Suprapubic skin (tissue), 3 donors: ENCODE measurements around the gene NTM.

ENCODE experiments used
- CTCF ChIP-seq, 2 donors: fragments of 200-600 bp in 1 of 2; fragments of 450-650 bp in 1 of 2; sonication (generic) in 1 of 2; IDR thresholded peaks; one replicate each; pipeline ENCODE4 v1.5.1; 2016 to 2019; ENCODE audit warnings: antibody characterized with exemption in 2 of 2, mild to moderate bottlenecking in 1 of 2, moderate library complexity in 1 of 2
- POLR2AphosphoS5 ChIP-seq, 3 donors: sonication (generic); formaldehyde crosslinking; IDR thresholded peaks; one replicate each; pipeline ENCODE4 v1.6.1; 2017; ENCODE audit warnings: antibody characterized with exemption in 3 of 3

GRCh38 chr11:131800452-131800851, 430.0 kb downstream of the NTM start:
- TF ChIP-seq CTCF (IDR thresholded peaks at IDR 0.05) (no peak), POLR2AphosphoS5 (IDR thresholded peaks at IDR 0.05) (no peak)
